GM19023 (cell line): ENCODE data around the gene KCNH4.
"Not testable (repeated sequence)": the region's sequence is repeated elsewhere in the genome, so short reads cannot be mapped to it uniquely, and the experiment has no call there.

ENCODE experiments used
- ATAC-seq: cut with Tn5 transposase; IDR thresholded peaks from one replicate; pipeline ENCODE4 v1.9.1; 2021; ENCODE audit warnings: mild to moderate bottlenecking, moderate library complexity; ENCODE audit not compliant: unreplicated experiment

Gene KCNH4

GRCh38 chr17:42180922-42181850, at the start of gene KCNH4:
Gene KCNH4 (minus strand): TSS chr17:42181142. CDS start chr17:42180945, 197 bp downstream.
- ATAC-seq, result no peak

GRCh38 chr17:42230225-42230624, 49.3 kb upstream of the KCNH4 start:
- no peak for ATAC-seq

GRCh38 chr17:42227849-42228700, 47.1 kb upstream of the KCNH4 start:
- no peak for ATAC-seq

GRCh38 chr17:42225646-42226045, 44.7 kb upstream of the KCNH4 start:
- ATAC-seq, result no peak

DNA sequence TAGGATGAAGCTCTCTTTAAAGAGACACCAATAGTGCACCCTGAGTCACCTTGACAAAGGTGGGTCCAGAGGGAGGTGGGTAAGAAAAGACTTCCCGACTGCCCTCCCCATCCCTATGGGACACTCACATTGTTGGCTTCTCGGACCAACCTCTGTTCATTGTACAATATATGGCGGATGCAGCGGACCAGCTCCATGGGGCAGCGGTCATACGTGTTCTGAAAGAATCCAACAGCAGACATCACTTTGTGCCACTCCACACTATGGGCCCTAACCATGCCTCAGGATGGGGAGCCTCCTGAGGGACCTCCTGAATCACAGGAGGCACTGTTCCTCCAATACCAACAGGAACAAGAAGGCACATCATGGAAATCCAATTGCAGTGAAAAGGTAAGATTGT, 43.7 kb upstream of the KCNH4 start:
- ATAC-seq, result no peak

GRCh38 chr17:42221886-42222745, 41.2 kb upstream of the KCNH4 start:
- no peak for ATAC-seq

GRCh38 chr17:42219280-42219679, 38.3 kb upstream of the KCNH4 start:
- ATAC-seq, result not testable (repeated sequence)

- ATAC-seq, result no peak
These were observed 33.2 kb upstream of the KCNH4 start for GRCh38 chr17:42214156-42214555.

- ATAC-seq, result no peak
These were observed 31.4 kb upstream of the KCNH4 start for GRCh38 chr17:42212382-42212781.

- not testable (repeated sequence) for ATAC-seq
These were observed 31.0 kb upstream of the KCNH4 start for GRCh38 chr17:42211921-42212341.

- ATAC-seq, result no peak
These were observed 29.1 kb upstream of the KCNH4 start for GRCh38 chr17:42210046-42210445.

DNA sequence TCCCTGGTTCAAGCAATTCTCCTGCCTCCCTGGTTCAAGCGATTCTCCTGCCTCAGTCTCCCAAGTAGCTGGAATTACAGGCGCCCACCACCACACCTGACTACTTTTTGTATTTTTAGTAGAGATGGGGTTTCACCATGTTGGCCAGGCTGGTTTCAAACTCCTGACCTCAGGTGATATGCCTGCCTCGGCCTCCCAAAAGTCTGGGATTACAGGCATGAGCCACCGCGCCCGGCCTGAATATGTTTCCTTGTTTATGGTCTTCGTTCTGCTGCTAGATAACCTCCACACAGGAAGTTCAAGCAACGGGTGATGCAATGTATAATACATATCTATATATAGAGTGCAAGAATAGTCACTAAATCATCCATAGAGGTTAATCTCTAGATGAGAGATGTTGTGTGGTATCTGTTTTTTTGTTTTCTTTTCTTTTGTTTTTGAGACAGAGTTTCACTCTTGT, 25.2 kb upstream of the KCNH4 start:
- not testable (repeated sequence) for ATAC-seq

GRCh38 chr17:42203354-42203753, 22.4 kb upstream of the KCNH4 start:
- no peak for ATAC-seq

GRCh38 chr17:42202696-42203095, 21.8 kb upstream of the KCNH4 start:
- no peak for ATAC-seq

- ATAC-seq, result no peak
These were observed 21.2 kb upstream of the KCNH4 start for GRCh38 chr17:42202159-42202558.

DNA sequence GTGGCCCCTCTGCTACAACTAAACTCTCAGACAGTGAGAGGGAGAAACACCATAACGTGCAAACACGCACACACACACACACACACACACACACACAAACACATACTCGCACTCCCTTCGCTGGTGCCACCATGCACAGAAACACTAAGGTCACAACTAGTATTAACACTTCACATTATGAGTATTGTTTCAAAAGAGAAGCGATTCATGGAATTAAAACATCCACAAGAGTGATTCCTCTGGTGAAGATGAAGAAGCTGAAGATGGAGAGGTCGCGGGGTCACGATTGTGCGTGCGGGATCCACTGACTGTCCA, 20.5 kb upstream of the KCNH4 start:
- ATAC-seq, result no peak

DNA sequence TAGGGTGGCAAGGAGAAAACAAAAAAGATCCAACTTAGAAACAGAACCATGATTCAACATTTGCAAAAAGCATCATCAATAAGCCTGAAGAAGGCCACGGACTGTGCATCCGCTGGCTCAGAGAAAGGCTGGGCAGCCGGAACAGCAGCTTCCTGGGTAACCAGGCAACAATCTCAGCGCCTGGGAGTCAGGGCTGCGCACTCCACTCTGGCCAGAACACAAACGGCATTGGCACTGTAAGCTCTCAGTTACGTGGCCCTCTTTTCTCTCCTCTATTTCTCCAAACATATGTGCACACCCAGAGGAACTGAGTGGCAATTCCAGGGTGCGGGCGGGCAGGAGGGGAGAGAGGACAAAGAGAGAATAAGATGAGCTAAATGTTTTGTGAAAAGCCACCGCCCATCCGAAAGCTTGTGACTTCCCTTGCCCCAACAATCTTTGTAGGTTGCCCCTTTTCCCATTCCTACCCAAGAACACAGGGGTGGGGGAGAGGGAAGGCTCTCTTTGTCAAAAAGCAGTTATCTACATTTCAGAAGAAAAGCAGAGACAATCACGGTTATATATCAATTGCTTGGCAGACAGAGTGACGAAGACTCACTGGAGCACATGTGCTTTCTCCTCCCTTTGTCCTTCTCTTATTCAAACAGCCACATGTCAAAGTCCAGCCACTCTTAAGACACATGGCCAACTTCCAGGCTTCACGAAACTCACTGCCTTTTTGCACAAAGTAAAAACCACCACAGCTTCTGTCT, 19.9 kb upstream of the KCNH4 start:
- no peak for ATAC-seq

- ATAC-seq, result no peak
These were observed 18.6 kb upstream of the KCNH4 start for GRCh38 chr17:42199416-42200011.

DNA sequence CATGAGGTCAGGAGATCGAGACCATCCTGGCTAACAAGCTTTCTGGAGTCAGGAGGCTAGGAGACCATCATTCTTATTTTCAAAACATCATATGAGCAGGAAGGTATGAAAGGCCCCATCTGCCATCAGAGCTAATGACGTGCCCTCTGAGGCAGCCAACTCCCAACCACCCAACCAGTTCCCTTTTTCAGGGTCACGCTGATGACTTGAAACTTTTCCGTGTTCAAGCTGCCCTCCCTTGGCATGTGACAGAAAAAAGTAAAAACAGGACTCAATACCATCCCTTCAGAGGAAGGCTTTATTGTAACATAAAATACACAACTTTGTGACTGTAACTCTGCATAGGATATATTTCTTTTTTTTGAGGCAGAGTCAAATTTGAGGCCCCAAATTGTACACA, 18.0 kb upstream of the KCNH4 start:
- ATAC-seq, result no peak
